HEK293T (cell line): ENCODE measurements around the gene ESD.

Experiments
- ARNT ChIP-seq: fragments of 450-650 bp; IDR thresholded peaks from 2 replicates; pipeline ENCODE4 v1.6.1; 2017; ENCODE audit warnings: mild to moderate bottlenecking
- BHLHE40 ChIP-seq: fragments of 450-650 bp; IDR thresholded peaks from 2 replicates; pipeline ENCODE4 v1.6.1; 2016; ENCODE audit warnings: mild to moderate bottlenecking, moderate library complexity, borderline replicate concordance
- CTBP1 ChIP-seq: fragments of 450-650 bp; IDR thresholded peaks from 2 replicates; pipeline ENCODE4 v1.6.1; 2016; ENCODE audit warnings: borderline replicate concordance
- FOXA1 ChIP-seq: fragments of 450-650 bp; IDR thresholded peaks from 2 replicates; pipeline ENCODE4 v1.6.1; 2016; ENCODE audit warnings: mild to moderate bottlenecking
- LEF1 ChIP-seq: fragments of 450-650 bp; IDR thresholded peaks from 2 replicates; pipeline ENCODE4 v1.6.1; 2017; ENCODE audit warnings: mild to moderate bottlenecking, borderline replicate concordance
- PKNOX1 ChIP-seq: fragments of 450-650 bp; IDR thresholded peaks from 2 replicates; pipeline ENCODE4 v1.6.1; 2016
- SUZ12 ChIP-seq: fragments of 450-650 bp; IDR thresholded peaks from 2 replicates; pipeline ENCODE4 v1.6.1; 2016; ENCODE audit warnings: mild to moderate bottlenecking

GRCh38 chr13:46846726-46847125, 49.8 kb upstream of the ESD start:
- TF ChIP-seq FOXA1, result no peak
- TF ChIP-seq ARNT, result no peak
- no peak for TF ChIP-seq CTBP1
- no peak for TF ChIP-seq PKNOX1
- TF ChIP-seq SUZ12, result no peak
- TF ChIP-seq LEF1, result no peak
- no peak for TF ChIP-seq BHLHE40
